Smooth muscle cell (in vitro differentiated cells): ENCODE results near the gene DUSP8. TPM values are rescaled to one million over a fixed set of nuclear protein-coding genes. Genes with fewer than 3 reads are reported as not detected.

Experiments used
- DNase-seq: peaks from one replicate; lab custom pipeline; 2025; ENCODE audit not compliant: unreplicated experiment; lab: John Stamatoyannopoulos, UW
- H2AFZ ChIP-seq: fragments of 200-600 bp; sonication (generic); 2 replicates; pipeline ENCODE4 v1.6.0; 2016; ENCODE audit warnings: antibody characterized with exemption, low read depth, mild to moderate bottlenecking
- H3F3A ChIP-seq: fragments of 200-600 bp; sonication (generic); 2 replicates; pipeline ENCODE4 v1.6.0; 2017; ENCODE audit warnings: antibody characterized with exemption, low read depth
- H3K27ac ChIP-seq: fragments of 200-600 bp; sonication (generic); 2 replicates; pipeline ENCODE4 v1.5.1; 2016; ENCODE audit warnings: low read depth, mild to moderate bottlenecking
- H3K27me3 ChIP-seq: fragments of 200-600 bp; sonication (generic); 2 replicates; pipeline ENCODE4 v1.6.1; 2016; ENCODE audit warnings: low read depth, mild to moderate bottlenecking
- H3K36me3 ChIP-seq: fragments of 200-600 bp; sonication (generic); 2 replicates; pipeline ENCODE4 v1.5.1; 2016; ENCODE audit warnings: low read depth
- H3K4me1 ChIP-seq: fragments of 200-600 bp; sonication (generic); 2 replicates; pipeline ENCODE4 v1.5.1; 2016; ENCODE audit warnings: low read depth
- H3K4me2 ChIP-seq: fragments of 200-600 bp; sonication (generic); 2 replicates; pipeline ENCODE4 v1.6.0; 2016; ENCODE audit warnings: mild to moderate bottlenecking
- H3K4me3 ChIP-seq: fragments of 200-600 bp; sonication (generic); 2 replicates; pipeline ENCODE4 v1.5.1; 2016; ENCODE audit warnings: mild to moderate bottlenecking
- H3K79me2 ChIP-seq: fragments of 200-600 bp; sonication (generic); 2 replicates; pipeline ENCODE4 v1.6.0; 2016; ENCODE audit warnings: low read depth, mild to moderate bottlenecking
- H3K9ac ChIP-seq: fragments of 200-600 bp; sonication (generic); 2 replicates; pipeline ENCODE4 v1.6.0; 2016; ENCODE audit warnings: low read depth
- H3K9me3 ChIP-seq: fragments of 200-600 bp; sonication (generic); replicated peaks from 2 replicates; pipeline ENCODE4 v1.5.1; 2016; ENCODE audit warnings: low read depth
- H4K20me1 ChIP-seq: fragments of 200-600 bp; sonication (generic); 2 replicates; pipeline ENCODE4 v1.6.0; 2016; ENCODE audit warnings: low read depth
- CTCF ChIP-seq: fragments of 200-600 bp; sonication (generic); IDR thresholded peaks from 2 replicates; pipeline ENCODE4 v1.5.1; 2017; ENCODE audit warnings: borderline replicate concordance, mild to moderate bottlenecking, antibody characterized with exemption; ENCODE audit not compliant: insufficient read depth, poor library complexity, severe bottlenecking
- WGBS: methylation state at CpG from one replicate; pipeline ENCODE4 v1.1.7; 2016; ENCODE audit warnings: low lambda C conversion rate; 5-methylcytosine and 5-hydroxymethylcytosine counted together
- polyA plus RNA-seq: library from polyadenylated mRNA; unstranded; fragments of >200 nt; fragmentation: Nextera tagmentation; extraction: Ambion mirVana; gene quantifications from 2 replicates; pipeline ENCODE4 v1.2.1, GENCODE V29; 2016
- total RNA-seq: library from RNA; depleted of rRNA; stranded (reverse); fragments of >200 nt; gene quantifications from 2 replicates; pipeline ENCODE4 v1.2.3, GENCODE V29; 2014

Gene DUSP8
- total and polyA plus RNA-seq, 2 experiments from 2014 or later = 5.0 to 6.3 TPM

GRCh38 chr11:1536065-1536843 is 35.8 kb downstream of the DUSP8 start:
- Histone ChIP-seq H3K36me3 (no peaks in the 10 kb centered on the region), H3K9ac (no peak overlapping the region), H3K4me3 (no peak overlapping the region), H3K4me1 (no peaks in the 10 kb centered on the region), H3K27me3 (peaks cover 27% of the 10 kb centered on the region), H3K9me3 (no peaks in the 10 kb centered on the region), H3K27ac (no peak overlapping the region), H3F3A (no peaks in the 10 kb centered on the region), H3K4me2 (no peak overlapping the region), H2AFZ (no peak overlapping the region), H3K79me2 (peaks cover 35% of the 10 kb centered on the region), H4K20me1 (peaks cover 60% of the 10 kb centered on the region)
- no peak for TF ChIP-seq CTCF
- no peak for DNase-seq
- WGBS = 84% methylated on average over 16 of the region's 16 CpGs

- no peak for TF ChIP-seq CTCF
- peaks cover 16% of the 10 kb centered on the region for H3K27me3 ChIP-seq
- peaks cover 48% of the 10 kb centered on the region for H3K79me2 ChIP-seq
- no peak overlapping the region for H3K9ac ChIP-seq
- H3F3A ChIP-seq = no peaks in the 10 kb centered on the region
- 60% methylated on average over 14 of the region's 14 CpGs for WGBS
- no peak overlapping the region for H3K27ac ChIP-seq
- no peak for DNase-seq
- H3K4me1 ChIP-seq = no peaks in the 10 kb centered on the region
- peaks cover 75% of the 10 kb centered on the region for H4K20me1 ChIP-seq
- no peak overlapping the region for H2AFZ ChIP-seq
- peak overlapping the region; percentile 15 for H3K4me2 ChIP-seq
- H3K4me3 ChIP-seq = no peak overlapping the region
- no peaks in the 10 kb centered on the region for H3K36me3 ChIP-seq
- no peaks in the 10 kb centered on the region for H3K9me3 ChIP-seq
Measured at GRCh38 chr11:1534682-1535081, 37.4 kb downstream of the DUSP8 start.

GRCh38 chr11:1534171-1534570 is 37.9 kb downstream of the DUSP8 start:
- H3F3A ChIP-seq = no peaks in the 10 kb centered on the region
- 95% methylated on average over 7 of the region's 7 CpGs for WGBS
- H3K79me2 ChIP-seq = peaks cover 51% of the 10 kb centered on the region
- H3K36me3 ChIP-seq = no peaks in the 10 kb centered on the region
- DNase-seq = no peak
- no peaks in the 10 kb centered on the region for H3K9me3 ChIP-seq
- no peak overlapping the region for H3K27ac ChIP-seq
- no peak overlapping the region for H3K4me2 ChIP-seq
- H2AFZ ChIP-seq = no peak overlapping the region
- H3K27me3 ChIP-seq = peaks cover 11% of the 10 kb centered on the region
- H4K20me1 ChIP-seq = peaks cover 80% of the 10 kb centered on the region
- H3K4me1 ChIP-seq = no peaks in the 10 kb centered on the region
- no peak overlapping the region for H3K9ac ChIP-seq
- H3K4me3 ChIP-seq = no peak overlapping the region
- TF ChIP-seq CTCF = no peak

- H3K4me1 ChIP-seq = no peaks in the 10 kb centered on the region
- H3F3A ChIP-seq = no peaks in the 10 kb centered on the region
- no peak overlapping the region for H2AFZ ChIP-seq
- no peaks in the 10 kb centered on the region for H3K9me3 ChIP-seq
- TF ChIP-seq CTCF = no peak
- H3K79me2 ChIP-seq = peaks cover 55% of the 10 kb centered on the region
- no peak overlapping the region for H3K9ac ChIP-seq
- H3K4me2 ChIP-seq = no peak overlapping the region
- H3K4me3 ChIP-seq = no peak overlapping the region
- WGBS = 96% methylated on average over 10 of the region's 10 CpGs
- H4K20me1 ChIP-seq = peaks cover 89% of the 10 kb centered on the region
- peaks cover 7% of the 10 kb centered on the region for H3K27me3 ChIP-seq
- DNase-seq = no peak
- H3K27ac ChIP-seq = no peak overlapping the region
- H3K36me3 ChIP-seq = no peaks in the 10 kb centered on the region
Measured at GRCh38 chr11:1533342-1533725, 38.7 kb downstream of the DUSP8 start.
